ENCODE measurements around the gene NFATC3. TPM values are rescaled to one million over a fixed set of nuclear protein-coding genes. Genes with fewer than 3 reads are reported as not detected.

The NFATC3 gene
- total RNA-seq, 2 donors from 2014 or later = 28.0 to 30.8 TPM

GRCh38 chr16:68233085-68233834 lies 148.1 kb downstream of the NFATC3 start:
- intact Hi-C loops (cut with DNase I) = loop anchor here in 1 of 2 donors (5.0 kb wide), 1 partner anchor 141 kb away; no protein-coding TSS in a partner anchor

GRCh38 chr16:68233835-68234187 lies 148.6 kb downstream of the NFATC3 start:
- intact Hi-C loops (cut with DNase I) = loop anchor here in 1 of 2 donors (5.0 kb wide), 1 partner anchor 142 kb away; no protein-coding TSS in a partner anchor
- peak; percentile 78 for DNase-seq (ENCODE audit: low spot score)

More at GRCh38 chr16:68233085-68233834, 148.1 kb downstream of the NFATC3 start:
- no peak for DNase-seq (ENCODE audit: low spot score)

GRCh38 chr16:68234188-68235107 lies 149.3 kb downstream of the NFATC3 start:
- DNase-seq (ENCODE audit: low spot score) = peak; percentile 80
- intact Hi-C loops (cut with DNase I) = loop anchor here in 1 of 2 donors (5.0 kb wide), 1 partner anchor 142 kb away; no protein-coding TSS in a partner anchor

- DNase-seq (ENCODE audit: low spot score) = no peak
- intact Hi-C loops (cut with DNase I) = no loop called here
Observed at GRCh38 chr16:68235108-68235886, 150.1 kb downstream of the NFATC3 start.

GRCh38 chr16:68235887-68236136 lies 150.6 kb downstream of the NFATC3 start, which contains the start of gene ESRP2:
Gene ESRP2, minus strand, starts transcription at chr16:68236127. Its CDS starts 82 bp downstream, at chr16:68236045.
- peak; percentile 84 for DNase-seq (ENCODE audit: low spot score)
- intact Hi-C loops (cut with DNase I) = no loop called here

- intact Hi-C loops (cut with DNase I) = no loop called here
Observed at GRCh38 chr16:68236137-68236825, 151.1 kb downstream of the NFATC3 start.

GRCh38 chr16:68236826-68237242 lies 151.7 kb downstream of the NFATC3 start:
- intact Hi-C loops (cut with DNase I) = no loop called here
- no peak for DNase-seq (ENCODE audit: low spot score)

More at GRCh38 chr16:68236137-68236825, 151.1 kb downstream of the NFATC3 start:
- peak; percentile 85 for DNase-seq (ENCODE audit: low spot score)

GRCh38 chr16:68237243-68238028 lies 152.3 kb downstream of the NFATC3 start:
- DNase-seq (ENCODE audit: low spot score) = peak; percentile 99
- intact Hi-C loops (cut with DNase I) = no loop called here

GRCh38 chr16:68238029-68238345 lies 152.8 kb downstream of the NFATC3 start:
- intact Hi-C loops (cut with DNase I) = no loop called here
- DNase-seq (ENCODE audit: low spot score) = no peak

- no peak for DNase-seq (ENCODE audit: low spot score)
- intact Hi-C loops (cut with DNase I) = no loop called here
Observed at GRCh38 chr16:68242085-68242484, 156.9 kb downstream of the NFATC3 start.

GRCh38 chr16:68242926-68243858 lies 158.0 kb downstream of the NFATC3 start:
- no peak for DNase-seq (ENCODE audit: low spot score)
- intact Hi-C loops (cut with DNase I) = no loop called here

GRCh38 chr16:68244481-68244902 lies 159.3 kb downstream of the NFATC3 start:
- DNase-seq (ENCODE audit: low spot score) = peak; percentile 81
- intact Hi-C loops (cut with DNase I) = no loop called here

- intact Hi-C loops (cut with DNase I) = no loop called here
- DNase-seq (ENCODE audit: low spot score) = peak; percentile 99
Observed at GRCh38 chr16:68244903-68245853, 160.0 kb downstream of the NFATC3 start, which contains the start of gene PLA2G15. Gene PLA2G15, plus strand, starts transcription at chr16:68245373. Its CDS starts 54 bp downstream, at chr16:68245427.

- intact Hi-C loops (cut with DNase I) = no loop called here
- peak; percentile 43 for DNase-seq (ENCODE audit: low spot score)
Observed at GRCh38 chr16:68246121-68246520, 161.0 kb downstream of the NFATC3 start.

GRCh38 chr16:68246666-68247065 lies 161.5 kb downstream of the NFATC3 start:
- intact Hi-C loops (cut with DNase I) = no loop called here
- peak; percentile 77 for DNase-seq (ENCODE audit: low spot score)

- intact Hi-C loops (cut with DNase I) = no loop called here
Observed at GRCh38 chr16:68247400-68247799, 162.2 kb downstream of the NFATC3 start.

More at GRCh38 chr16:68247400-68247799, 162.2 kb downstream of the NFATC3 start:
- no peak for DNase-seq (ENCODE audit: low spot score)
